SK-N-SH treated with all-trans-retinoic acid at 6 μM for 48 hours (cell line): ENCODE data around the gene DNAJC3.

ENCODE experiments used
- ATAC-seq: fragments of 200-7000 bp; cut with Tn5 transposase; 3 replicates; pipeline ENCODE4 v1.9.1; 2020; ENCODE audit warnings: mild to moderate bottlenecking, moderate library complexity
- ARNTL ChIP-seq: fragments of 450-650 bp; formaldehyde crosslinking; IDR thresholded peaks from 2 replicates; pipeline ENCODE4 v1.5.0; 2020; ENCODE audit warnings: low read depth, mild to moderate bottlenecking, moderate library complexity, borderline replicate concordance
- BACH2 ChIP-seq: fragments of 250-450 bp; sonication (Bioruptor Pico); IDR thresholded peaks from 2 replicates; pipeline ENCODE4 v1.9.0; 2021; ENCODE audit warnings: mild to moderate bottlenecking, borderline replicate concordance
- CREB5 ChIP-seq: fragments of 250-450 bp; sonication (Bioruptor Pico); IDR thresholded peaks from 2 replicates; pipeline ENCODE4 v1.5.1; 2020; ENCODE audit warnings: low read depth, mild to moderate bottlenecking, moderate library complexity
- CSRNP3 ChIP-seq: fragments of 250-450 bp; sonication (Bioruptor Pico); IDR thresholded peaks from 2 replicates; pipeline ENCODE4 v1.5.1; 2021; ENCODE audit warnings: mild to moderate bottlenecking, moderate library complexity
- ESRRG ChIP-seq: fragments of 250-450 bp; sonication (Bioruptor Pico); IDR thresholded peaks from 2 replicates; pipeline ENCODE4 v1.6.1; 2021; ENCODE audit warnings: mild to moderate bottlenecking
- OSR1 ChIP-seq: fragments of 250-450 bp; sonication (Bioruptor Pico); IDR thresholded peaks from 2 replicates; pipeline ENCODE4 v1.8.0; 2022; ENCODE audit warnings: moderate library complexity, mild to moderate bottlenecking, inconsistent platforms
- PATZ1 ChIP-seq: fragments of 250-450 bp; sonication (Bioruptor Pico); IDR thresholded peaks from 2 replicates; pipeline ENCODE4 v1.8.0; 2020; ENCODE audit warnings: mild to moderate bottlenecking, moderate library complexity, borderline replicate concordance
- POU6F1 ChIP-seq: fragments of 250-450 bp; sonication (Bioruptor Pico); IDR thresholded peaks from 2 replicates; pipeline ENCODE4 v1.8.0; 2021; ENCODE audit warnings: low read depth, mild to moderate bottlenecking, moderate library complexity, borderline replicate concordance
- RARB ChIP-seq: fragments of 250-450 bp; sonication (Bioruptor Pico); IDR thresholded peaks from 2 replicates; pipeline ENCODE4 v1.8.0; 2021; ENCODE audit warnings: mild to moderate bottlenecking, moderate library complexity
- SNAI2 ChIP-seq: fragments of 250-450 bp; sonication (Bioruptor Pico); IDR thresholded peaks from 2 replicates; pipeline ENCODE4 v1.5.0; 2020; ENCODE audit warnings: mild to moderate bottlenecking, moderate library complexity
- TCF4 ChIP-seq: fragments of 250-450 bp; sonication (Bioruptor Pico); IDR thresholded peaks from 2 replicates; pipeline ENCODE4 v1.8.0; 2021; ENCODE audit warnings: mild to moderate bottlenecking, moderate library complexity, borderline replicate concordance
- TOX ChIP-seq: fragments of 250-450 bp; sonication (Bioruptor Pico); IDR thresholded peaks from 2 replicates; pipeline ENCODE4 v1.8.0; 2021; ENCODE audit warnings: mild to moderate bottlenecking, moderate library complexity, borderline replicate concordance
- TSHZ2 ChIP-seq: fragments of 250-450 bp; sonication (Bioruptor Pico); IDR thresholded peaks from 2 replicates; pipeline ENCODE4 v1.5.0; 2020; ENCODE audit warnings: mild to moderate bottlenecking, moderate library complexity
- ZC3H10 ChIP-seq: fragments of 250-450 bp; sonication (Bioruptor Pico); IDR thresholded peaks from 2 replicates; pipeline ENCODE4 v1.5.1; 2021; ENCODE audit warnings: mild to moderate bottlenecking, moderate library complexity
- ZFP3 ChIP-seq: fragments of 250-450 bp; sonication (Bioruptor Pico); IDR thresholded peaks from 2 replicates; pipeline ENCODE4 v1.5.0; 2020; ENCODE audit warnings: mild to moderate bottlenecking, moderate library complexity
- ZFP30 ChIP-seq: fragments of 450-650 bp; formaldehyde crosslinking; IDR thresholded peaks from 2 replicates; pipeline ENCODE4 v1.5.0; 2022; ENCODE audit warnings: mild to moderate bottlenecking, moderate library complexity
- ZNF565 ChIP-seq: fragments of 450-650 bp; formaldehyde crosslinking; conservative IDR thresholded peaks from 2 replicates; pipeline ENCODE4 v1.5.0; 2020; ENCODE audit warnings: low read depth, mild to moderate bottlenecking, moderate library complexity
- ZNF70 ChIP-seq: fragments of 450-650 bp; formaldehyde crosslinking; IDR thresholded peaks from 2 replicates; pipeline ENCODE4 v1.5.0; 2020; ENCODE audit warnings: mild to moderate bottlenecking, moderate library complexity
- ZNF8 ChIP-seq: fragments of 450-650 bp; formaldehyde crosslinking; IDR thresholded peaks from 2 replicates; pipeline ENCODE4 v1.5.0; 2020; ENCODE audit warnings: mild to moderate bottlenecking, moderate library complexity

DNAJC3 gene

GRCh38 chr13:95814495-95814894 is 137.6 kb downstream of the DNAJC3 start:
- no peak for ATAC-seq
- TF ChIP-seq ZNF565 (CRISPR knock-in tag) (no peak), PATZ1 (CRISPR knock-in tag) (no peak), ZFP30 (CRISPR knock-in tag) (no peak), ZNF8 (CRISPR knock-in tag) (no peak), CSRNP3 (CRISPR knock-in tag) (no peak), BACH2 (CRISPR knock-in tag) (no peak), ZNF70 (CRISPR knock-in tag) (no peak), TSHZ2 (no peak), ZFP3 (CRISPR knock-in tag) (no peak), RARB (CRISPR knock-in tag) (no peak), ESRRG (CRISPR knock-in tag) (no peak), ARNTL (CRISPR knock-in tag) (no peak), TOX (CRISPR knock-in tag) (no peak), SNAI2 (CRISPR knock-in tag) (no peak)

GRCh38 chr13:95822303-95822702 is 145.4 kb downstream of the DNAJC3 start:
- ATAC-seq, result no peak
- no peak for TF ChIP-seq ZFP30 (CRISPR knock-in tag)
- TF ChIP-seq ZC3H10 (CRISPR knock-in tag), result no peak
- TF ChIP-seq OSR1, result no peak
- TF ChIP-seq ZNF8 (CRISPR knock-in tag), result no peak
- no peak for TF ChIP-seq TSHZ2
- no peak for TF ChIP-seq ZNF70 (CRISPR knock-in tag)
- TF ChIP-seq PATZ1 (CRISPR knock-in tag), result no peak
- TF ChIP-seq CREB5 (CRISPR knock-in tag), result no peak
- no peak for TF ChIP-seq TCF4
- TF ChIP-seq BACH2 (CRISPR knock-in tag), result no peak
- TF ChIP-seq POU6F1 (CRISPR knock-in tag), result no peak
